Activated CD4-positive, alpha-beta memory T cell treated with anti-CD3 and anti-CD28 coated beads for 36 hours (primary cell): ENCODE measurements around the gene PPP2R5E. TPM values are rescaled to one million over a fixed set of nuclear protein-coding genes. Genes with fewer than 3 reads are reported as not detected.

Source experiments
- CTCF ChIA-PET: fragments of 350-600 bp; sonication (Branson Sonifier 250); formaldehyde crosslinking; loops from one replicate; lab custom pipeline; 2021; ENCODE audit warnings: antibody characterized with exemption, inconsistent platforms; lab: Charles Lee
- POLR2A ChIA-PET: fragments of 350-600 bp; sonication (Branson Sonifier 250); formaldehyde crosslinking; loops from one replicate; lab custom pipeline; 2021; ENCODE audit warnings: antibody characterized with exemption; lab: Charles Lee
- DNase-seq: peaks from one replicate; pipeline ENCODE4 v3.0.0-alpha.2; 2020
- H3K27ac Mint-ChIP-seq: one replicate; pipeline ENCODE4 v1.8.0; 2021; ENCODE audit warnings: mixed read lengths
- H3K27me3 Mint-ChIP-seq: one replicate; pipeline ENCODE4 v1.8.0; 2021; ENCODE audit warnings: mixed read lengths
- H3K36me3 Mint-ChIP-seq: one replicate; pipeline ENCODE4 v1.8.0; 2021; ENCODE audit warnings: mixed read lengths
- H3K4me1 Mint-ChIP-seq: one replicate; pipeline ENCODE4 v1.8.0; 2021; ENCODE audit warnings: low read depth, mixed read lengths
- H3K4me3 Mint-ChIP-seq: one replicate; pipeline ENCODE4 v1.8.0; 2021; ENCODE audit warnings: mild to moderate bottlenecking, mixed read lengths
- H3K9me3 Mint-ChIP-seq: one replicate; pipeline ENCODE4 v1.8.0; 2021; ENCODE audit warnings: mixed read lengths
- intact Hi-C: fragments of 100-400 bp; cut with micrococcal nuclease; formaldehyde crosslinking; loops from one replicate; pipeline ENCODE4 v1.15.1; 2023
- total RNA-seq, 2 experiments: library from RNA; stranded (reverse); gene quantifications; one replicate each; pipeline ENCODE4 v1.2.3, GENCODE V29; 2021

Gene PPP2R5E
- total RNA-seq, 2 experiments from 2014 or later, result 37.7 to 37.8 TPM

DNA sequence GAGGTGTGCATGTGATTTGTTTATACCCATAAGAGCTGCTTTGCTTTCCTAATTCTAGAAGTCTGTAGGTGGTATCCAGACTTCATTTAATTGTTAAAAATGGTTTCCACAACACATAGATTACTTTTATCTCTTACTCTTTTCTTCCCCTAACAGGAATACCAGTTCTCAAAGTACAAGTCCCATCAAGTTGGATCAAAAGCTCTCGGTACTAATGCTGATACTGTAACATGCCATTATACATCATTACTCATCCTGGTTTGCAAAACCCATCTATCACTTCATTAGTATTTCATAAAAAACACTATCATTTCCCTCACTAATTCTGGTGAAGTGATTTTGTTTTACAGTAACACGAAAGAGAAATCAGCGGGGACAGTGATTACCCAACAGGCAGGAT is 94.3 kb downstream of the PPP2R5E start:
- H3K27me3 Mint-ChIP-seq, result no peaks in the 10 kb centered on the region
- H3K36me3 Mint-ChIP-seq, result peaks cover 26% of the 10 kb centered on the region
- H3K4me3 Mint-ChIP-seq, result no peak overlapping the region
- no peak for DNase-seq
- H3K4me1 Mint-ChIP-seq, result peaks cover 9% of the 10 kb centered on the region
- intact Hi-C loops, result no loop called here
- POLR2A ChIA-PET, result no interaction called here
- H3K27ac Mint-ChIP-seq, result no peak overlapping the region
- H3K9me3 Mint-ChIP-seq, result no peaks in the 10 kb centered on the region
- CTCF ChIA-PET, result interaction anchor here (0.6 to 0.9 kb wide), 2 partner anchors 11 to 855 kb away, joined by 3 read pairs; no protein-coding TSS in a partner anchor

DNA sequence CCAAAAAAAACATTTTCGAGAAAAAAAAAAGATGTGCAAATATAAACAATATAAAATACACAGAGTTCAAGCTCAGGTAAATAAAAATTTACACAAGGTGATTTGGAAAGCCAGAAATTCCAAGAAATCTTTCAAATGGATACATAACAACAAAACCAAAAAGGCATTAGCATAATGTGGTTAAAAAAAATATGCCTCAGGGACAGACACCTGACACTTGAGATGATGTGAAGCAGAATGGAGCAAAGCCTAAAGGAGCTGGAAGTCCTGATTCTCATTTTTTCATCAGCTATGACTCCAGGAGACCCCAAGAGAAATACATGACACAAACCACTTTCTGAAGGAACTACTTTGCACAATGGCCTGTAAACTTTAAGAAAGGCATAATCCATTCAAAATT is 98.6 kb downstream of the PPP2R5E start:
- DNase-seq, result no peak
- Mint-ChIP-seq H3K4me3 (no peak overlapping the region), H3K36me3 (peaks cover 12% of the 10 kb centered on the region), H3K27me3 (no peaks in the 10 kb centered on the region), H3K9me3 (no peaks in the 10 kb centered on the region), H3K27ac (no peak overlapping the region), H3K4me1 (peaks cover 23% of the 10 kb centered on the region)
- intact Hi-C loops, result no loop called here
- ChIA-PET CTCF (no interaction called here), POLR2A (no interaction called here)

DNA sequence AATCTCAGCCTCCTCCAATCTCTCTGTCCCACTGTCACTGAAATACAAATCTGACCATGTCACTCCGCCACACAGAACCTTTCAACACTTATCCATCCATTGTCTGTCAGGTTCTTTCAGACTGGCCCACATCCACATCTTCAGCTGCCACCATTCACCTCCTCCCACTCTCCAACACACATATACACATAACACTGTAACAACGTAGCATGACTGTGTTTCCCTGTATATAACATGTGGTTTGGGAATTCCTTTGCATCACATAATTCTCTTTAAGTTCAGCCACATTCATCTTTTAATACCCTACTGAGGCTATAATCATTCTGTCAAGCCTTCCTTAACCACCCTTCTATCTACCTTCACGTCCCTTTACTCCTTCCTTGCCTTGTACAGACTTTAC is 99.2 kb downstream of the PPP2R5E start:
- no peak overlapping the region for H3K4me3 Mint-ChIP-seq
- no peak overlapping the region for H3K27ac Mint-ChIP-seq
- peaks cover 23% of the 10 kb centered on the region for H3K4me1 Mint-ChIP-seq
- H3K9me3 Mint-ChIP-seq, result no peaks in the 10 kb centered on the region
- H3K36me3 Mint-ChIP-seq, result peaks cover 12% of the 10 kb centered on the region
- intact Hi-C loops, result no loop called here
- ChIA-PET POLR2A (no interaction called here), CTCF (no interaction called here)
- H3K27me3 Mint-ChIP-seq, result no peaks in the 10 kb centered on the region
- DNase-seq, result no peak

DNA sequence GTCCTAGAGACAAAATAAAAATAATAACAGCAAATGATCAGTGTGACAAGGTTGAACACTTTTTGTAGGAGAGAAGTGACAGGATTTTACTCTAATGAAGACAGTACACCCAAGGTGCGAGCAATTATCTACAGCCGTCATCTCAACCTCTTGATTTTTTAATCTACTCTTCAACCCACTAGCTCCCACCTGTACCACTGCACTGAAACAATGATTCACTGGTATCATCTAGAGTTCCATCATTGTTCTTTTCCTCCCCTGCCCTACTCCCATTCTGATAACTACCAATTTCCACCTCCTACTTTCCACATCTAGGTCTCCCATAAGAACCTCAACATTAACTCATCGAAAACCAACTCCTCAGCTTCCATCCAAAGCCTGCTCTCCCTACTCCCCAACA is 99.8 kb downstream of the PPP2R5E start:
- intact Hi-C loops, result no loop called here
- CTCF ChIA-PET, result no interaction called here
- H3K9me3 Mint-ChIP-seq, result no peaks in the 10 kb centered on the region
- peaks cover 10% of the 10 kb centered on the region for H3K36me3 Mint-ChIP-seq
- peaks cover 26% of the 10 kb centered on the region for H3K4me1 Mint-ChIP-seq
- no peaks in the 10 kb centered on the region for H3K27me3 Mint-ChIP-seq
- POLR2A ChIA-PET, result no interaction called here
- no peak overlapping the region for H3K27ac Mint-ChIP-seq
- H3K4me3 Mint-ChIP-seq, result no peak overlapping the region
- no peak for DNase-seq

DNA sequence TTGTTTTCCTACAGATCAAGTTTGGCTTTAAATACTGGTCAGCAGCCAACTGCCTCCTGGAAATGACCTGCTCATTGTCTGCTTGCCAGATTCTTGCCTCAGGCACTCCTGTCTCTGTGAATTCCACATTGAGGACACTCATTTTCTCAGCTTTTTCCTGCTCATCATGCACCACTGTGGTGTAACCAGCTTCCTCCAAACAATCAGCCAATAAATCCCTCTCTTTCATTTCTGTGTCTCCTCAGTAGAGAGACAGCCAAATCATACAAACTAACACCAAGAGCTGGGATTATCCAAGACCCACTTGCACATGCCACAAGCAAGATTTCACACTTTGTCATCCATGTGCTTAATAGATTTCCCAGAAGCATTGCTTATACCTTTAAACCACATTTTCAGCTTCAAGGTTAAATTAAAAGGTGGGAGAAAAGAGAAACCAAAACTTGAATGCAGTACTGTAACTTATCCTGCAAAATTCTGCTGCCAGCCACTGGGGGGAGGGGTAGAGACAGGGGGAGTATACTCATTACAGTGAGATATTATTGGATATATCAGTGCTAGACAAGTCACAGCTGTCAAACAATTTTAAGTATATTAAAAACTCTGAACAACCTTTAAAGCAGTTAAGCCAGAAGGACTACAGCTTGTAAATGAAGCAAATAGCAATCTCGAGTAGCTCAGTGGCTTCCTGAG is 105.0 kb downstream of the PPP2R5E start:
- ChIA-PET CTCF (interaction anchor here (0.6 to 1.6 kb wide), 6 partner anchors 11 to 418 kb away, joined by 3 to 4 read pairs (median 3); no protein-coding TSS in a partner anchor), POLR2A (interaction anchor here (1.5 kb wide), 1 partner anchor 34 kb away, joined by 3 read pairs; no protein-coding TSS in a partner anchor)
- Mint-ChIP-seq H3K9me3 (no peaks in the 10 kb centered on the region), H3K4me3 (no peak overlapping the region), H3K27me3 (no peaks in the 10 kb centered on the region), H3K4me1 (peaks cover 51% of the 10 kb centered on the region), H3K27ac (no peak overlapping the region), H3K36me3 (peaks cover 7% of the 10 kb centered on the region)
- DNase-seq, result peak; percentile 22
- intact Hi-C loops, result loop anchor here (5.0 kb wide), 1 partner anchor 34 kb away; no protein-coding TSS in a partner anchor

DNA sequence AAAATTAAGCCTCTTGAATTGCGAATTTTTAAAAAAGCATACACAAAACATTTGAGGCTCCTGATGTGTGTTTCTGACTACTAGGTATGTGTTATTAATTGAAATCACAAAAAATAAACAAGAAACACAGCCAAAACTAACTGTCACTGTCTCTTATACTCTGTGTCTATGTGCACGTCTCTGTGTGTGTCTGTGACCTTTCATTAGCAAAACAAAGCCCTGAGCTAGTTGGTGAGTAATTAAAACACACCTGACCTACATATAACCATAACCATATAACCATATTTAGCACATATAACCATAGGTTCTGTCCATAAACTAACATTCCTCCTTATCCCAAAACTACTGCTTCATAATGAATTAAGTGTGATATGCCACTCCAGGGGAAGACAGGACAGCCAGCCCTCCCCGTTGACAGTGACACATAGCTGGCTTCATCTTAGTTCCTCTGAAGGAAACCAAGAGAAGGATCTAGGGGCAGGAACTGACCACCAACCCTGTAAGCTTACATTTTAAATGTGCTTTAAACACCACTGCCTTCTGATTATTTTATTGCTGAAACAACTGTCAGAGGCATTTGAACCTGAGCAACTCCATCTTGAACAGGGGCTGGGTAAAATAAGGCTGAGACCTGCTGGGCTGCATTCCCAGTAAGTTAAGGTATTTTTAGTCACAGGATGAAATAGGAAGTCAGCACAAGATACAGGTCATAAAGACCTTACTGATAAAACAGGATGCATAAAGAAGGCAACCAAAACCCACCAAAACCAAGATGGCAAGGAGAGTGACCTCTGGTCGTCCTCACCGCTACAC is 106.7 kb downstream of the PPP2R5E start:
- no peak overlapping the region for H3K27ac Mint-ChIP-seq
- ChIA-PET CTCF (no interaction called here), POLR2A (interaction anchor here (0.5 kb wide), 1 partner anchor 36 kb away, joined by 3 read pairs; no protein-coding TSS in a partner anchor)
- intact Hi-C loops, result loop anchor here (5.0 kb wide), 1 partner anchor 36 kb away; no protein-coding TSS in a partner anchor
- H3K4me1 Mint-ChIP-seq, result peaks cover 53% of the 10 kb centered on the region
- H3K9me3 Mint-ChIP-seq, result no peaks in the 10 kb centered on the region
- no peaks in the 10 kb centered on the region for H3K27me3 Mint-ChIP-seq
- DNase-seq, result no peak
- peaks cover 7% of the 10 kb centered on the region for H3K36me3 Mint-ChIP-seq
- H3K4me3 Mint-ChIP-seq, result no peak overlapping the region

DNA sequence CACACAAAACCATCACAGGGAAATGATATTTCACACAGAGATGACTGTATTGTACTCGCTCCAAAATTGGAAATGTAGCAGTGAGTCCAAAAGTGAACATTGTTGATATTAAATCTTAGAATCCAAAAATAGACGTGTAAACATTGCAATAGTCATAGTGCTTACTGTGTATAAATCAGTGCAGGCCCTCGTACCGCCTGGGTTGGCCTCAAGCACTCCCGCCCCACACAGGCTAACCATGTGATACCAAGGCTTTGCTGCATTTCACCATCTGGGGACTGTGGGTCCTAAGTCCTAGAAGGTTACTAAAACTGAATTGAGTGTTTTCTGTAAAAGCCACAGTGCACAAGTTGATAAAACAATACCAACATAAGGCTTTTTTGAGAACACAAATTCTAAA is 107.3 kb downstream of the PPP2R5E start:
- Mint-ChIP-seq H3K4me3 (no peak overlapping the region), H3K36me3 (peaks cover 3% of the 10 kb centered on the region), H3K9me3 (no peaks in the 10 kb centered on the region), H3K27ac (no peak overlapping the region), H3K4me1 (peaks cover 49% of the 10 kb centered on the region), H3K27me3 (no peaks in the 10 kb centered on the region)
- intact Hi-C loops, result loop anchor here (5.0 kb wide), 1 partner anchor 36 kb away; no protein-coding TSS in a partner anchor
- DNase-seq, result no peak
- CTCF ChIA-PET, result no interaction called here
- POLR2A ChIA-PET, result no interaction called here

DNA sequence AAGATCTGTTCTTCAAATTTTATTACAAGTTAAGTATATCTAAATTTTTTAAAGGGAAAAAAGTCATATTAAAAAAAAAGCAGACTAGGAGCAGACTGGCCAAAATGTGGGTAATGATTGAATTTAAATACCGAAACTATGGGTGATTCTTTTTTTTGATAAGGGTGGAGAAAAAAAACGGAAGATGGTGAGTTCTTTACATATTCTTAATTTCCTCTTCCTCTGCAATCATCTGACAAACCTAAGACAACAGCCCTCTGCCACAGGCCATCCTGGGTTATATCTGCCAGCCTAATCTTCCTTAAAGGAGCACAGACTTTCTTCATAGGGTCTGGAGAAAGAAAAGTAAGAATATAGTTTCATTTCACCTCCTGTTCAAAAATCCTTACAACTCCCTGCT is 108.0 kb downstream of the PPP2R5E start:
- no peak for DNase-seq
- peaks cover 1% of the 10 kb centered on the region for H3K36me3 Mint-ChIP-seq
- H3K9me3 Mint-ChIP-seq, result no peaks in the 10 kb centered on the region
- peaks cover 48% of the 10 kb centered on the region for H3K4me1 Mint-ChIP-seq
- intact Hi-C loops, result loop anchor here (5.0 kb wide), 1 partner anchor 37 kb away; no protein-coding TSS in a partner anchor
- no peak overlapping the region for H3K4me3 Mint-ChIP-seq
- ChIA-PET POLR2A (no interaction called here), CTCF (no interaction called here)
- no peak overlapping the region for H3K27ac Mint-ChIP-seq
- H3K27me3 Mint-ChIP-seq, result no peaks in the 10 kb centered on the region

DNA sequence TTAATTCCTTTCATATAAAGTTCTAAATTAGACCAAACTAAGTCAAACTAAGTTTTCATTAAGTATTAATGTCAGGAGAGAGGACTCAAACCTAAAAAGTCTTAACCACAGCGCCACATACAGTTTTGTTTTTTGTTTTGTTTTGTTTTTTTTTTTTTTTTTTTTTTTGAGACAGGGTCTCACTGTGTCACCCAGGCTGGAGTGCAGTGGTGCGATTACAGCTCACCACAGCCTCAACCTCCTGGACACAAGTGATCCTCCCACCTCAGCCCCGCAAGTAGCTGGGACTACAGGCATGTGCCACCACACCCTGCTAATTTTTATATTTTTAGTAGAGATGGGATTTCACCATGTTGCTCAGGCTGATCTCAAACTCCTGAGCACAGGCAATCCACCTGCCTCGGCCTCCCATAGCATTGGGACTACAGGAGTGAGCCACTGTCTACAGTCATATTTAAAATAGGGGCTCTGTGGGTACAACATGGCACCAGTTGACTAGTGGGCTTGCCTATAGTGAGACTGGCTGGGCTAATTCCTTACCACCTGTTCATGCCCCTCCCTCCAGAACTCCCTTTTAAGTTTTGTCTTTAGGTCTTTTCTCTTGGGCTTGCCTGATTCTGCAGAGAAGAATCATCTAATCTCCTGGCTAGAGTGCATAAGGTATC is 110.2 kb downstream of the PPP2R5E start:
- peaks cover 34% of the 10 kb centered on the region for H3K4me1 Mint-ChIP-seq
- intact Hi-C loops, result no loop called here
- ChIA-PET CTCF (no interaction called here), POLR2A (no interaction called here)
- H3K36me3 Mint-ChIP-seq, result no peaks in the 10 kb centered on the region
- H3K27me3 Mint-ChIP-seq, result no peaks in the 10 kb centered on the region
- DNase-seq, result no peak
- no peak overlapping the region for H3K4me3 Mint-ChIP-seq
- no peak overlapping the region for H3K27ac Mint-ChIP-seq
- no peaks in the 10 kb centered on the region for H3K9me3 Mint-ChIP-seq

DNA sequence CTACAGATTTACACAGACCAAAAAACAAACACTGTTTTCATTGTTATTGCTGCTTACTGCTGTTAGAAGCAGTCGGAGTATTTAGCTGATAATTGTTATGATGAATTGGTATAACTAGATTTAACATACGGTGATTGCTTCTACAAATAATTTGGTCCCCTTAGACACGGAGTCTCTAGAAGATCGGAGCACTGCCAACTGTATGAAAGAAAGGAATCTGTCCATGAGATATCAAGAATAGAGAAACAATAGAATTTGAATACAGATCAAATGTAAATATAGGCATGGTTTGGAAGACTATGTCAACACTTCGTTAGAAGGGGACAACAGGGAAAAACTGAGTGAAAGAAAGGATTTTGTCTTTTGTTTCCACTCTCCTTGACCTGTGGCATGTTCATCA is 110.9 kb downstream of the PPP2R5E start:
- CTCF ChIA-PET, result no interaction called here
- H3K27me3 Mint-ChIP-seq, result no peaks in the 10 kb centered on the region
- H3K27ac Mint-ChIP-seq, result no peak overlapping the region
- H3K4me1 Mint-ChIP-seq, result peaks cover 26% of the 10 kb centered on the region
- POLR2A ChIA-PET, result no interaction called here
- H3K36me3 Mint-ChIP-seq, result no peaks in the 10 kb centered on the region
- DNase-seq, result no peak
- no peak overlapping the region for H3K4me3 Mint-ChIP-seq
- H3K9me3 Mint-ChIP-seq, result no peaks in the 10 kb centered on the region
- intact Hi-C loops, result no loop called here

DNA sequence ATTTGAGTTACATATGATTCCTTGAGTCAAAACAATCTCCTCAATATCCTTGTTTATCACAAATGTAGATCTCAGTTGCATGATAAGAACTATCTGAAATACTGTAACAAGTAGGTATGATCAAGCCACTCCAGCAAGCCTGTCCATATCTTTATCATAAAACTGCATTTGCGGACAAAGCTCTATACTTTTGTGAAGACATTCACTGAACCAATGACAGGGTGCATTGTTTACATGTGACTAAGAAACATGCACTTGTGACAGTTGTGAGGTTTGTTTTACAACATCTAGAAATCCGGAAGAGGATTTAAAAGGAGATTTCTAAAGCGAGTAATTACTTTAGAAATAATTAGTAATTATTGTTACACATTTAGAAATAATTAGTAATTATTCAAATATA is 111.7 kb downstream of the PPP2R5E start:
- POLR2A ChIA-PET, result no interaction called here

DNA sequence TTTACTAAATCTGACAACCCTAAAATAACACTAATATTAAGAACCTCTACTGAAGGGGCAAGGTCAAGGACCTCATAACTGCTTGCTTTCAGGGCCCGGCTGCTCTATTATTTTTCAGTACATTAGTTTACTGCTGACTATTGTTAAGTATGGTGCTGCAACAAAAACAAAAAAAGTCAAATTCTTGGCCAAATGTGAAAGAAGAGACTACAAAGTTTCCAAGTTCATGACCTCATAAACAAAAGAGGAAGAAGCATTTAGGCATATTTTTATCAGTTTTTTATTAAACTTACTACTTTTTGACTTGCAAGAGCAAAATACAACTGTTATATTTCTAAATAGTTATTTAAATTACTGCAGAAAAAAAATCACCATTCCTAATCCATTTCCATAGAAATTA is 114.7 kb downstream of the PPP2R5E start:
- ChIA-PET CTCF (no interaction called here), POLR2A (no interaction called here)
- H3K4me1 Mint-ChIP-seq, result peaks cover 4% of the 10 kb centered on the region
- H3K4me3 Mint-ChIP-seq, result no peak overlapping the region
- H3K9me3 Mint-ChIP-seq, result no peaks in the 10 kb centered on the region
- DNase-seq, result no peak
- no peak overlapping the region for H3K27ac Mint-ChIP-seq
- intact Hi-C loops, result no loop called here
- no peaks in the 10 kb centered on the region for H3K27me3 Mint-ChIP-seq
- H3K36me3 Mint-ChIP-seq, result no peaks in the 10 kb centered on the region

More for the DNA sequence above, 111.7 kb downstream of the PPP2R5E start:
- DNase-seq, result no peak
- peaks cover 19% of the 10 kb centered on the region for H3K4me1 Mint-ChIP-seq
- CTCF ChIA-PET, result no interaction called here
- no peaks in the 10 kb centered on the region for H3K9me3 Mint-ChIP-seq
- no peak overlapping the region for H3K4me3 Mint-ChIP-seq
- H3K36me3 Mint-ChIP-seq, result no peaks in the 10 kb centered on the region
- intact Hi-C loops, result no loop called here
- H3K27ac Mint-ChIP-seq, result no peak overlapping the region
- H3K27me3 Mint-ChIP-seq, result no peaks in the 10 kb centered on the region
